Activated effector memory CD4-positive, alpha-beta T cell treated with anti-CD3 and anti-CD28 coated beads, Interleukin-2, amount 50 U/mL, for 16 hours (primary cell): ENCODE measurements around the gene NBPF11.
"Not testable (repeated sequence)": the region's sequence is repeated elsewhere in the genome, so short reads cannot be mapped to it uniquely, and the experiment has no call there.

ENCODE experiments used
- DNase-seq: peaks from one replicate; pipeline ENCODE4 v3.0.0-alpha.2; 2020

Gene NBPF11

GRCh38 chr1:148151911-148152656 is at the start of gene NBPF11:
Gene NBPF11, minus strand, starts transcription at chr1:148152281. Its CDS starts 25,278 bp downstream, at chr1:148127003.
- DNase-seq = peak; percentile 94

- DNase-seq = not testable (repeated sequence)
Measured at GRCh38 chr1:148197396-148197795, 45.3 kb upstream of the NBPF11 start.

GRCh38 chr1:148196949-148197348 is 44.9 kb upstream of the NBPF11 start:
- not testable (repeated sequence) for DNase-seq

- not testable (repeated sequence) for DNase-seq
Measured at GRCh38 chr1:148195115-148195514, 43.0 kb upstream of the NBPF11 start.

GRCh38 chr1:148188768-148189167 is 36.7 kb upstream of the NBPF11 start:
- not testable (repeated sequence) for DNase-seq

GRCh38 chr1:148178682-148179081 is 26.6 kb upstream of the NBPF11 start:
- DNase-seq = not testable (repeated sequence)

GRCh38 chr1:148175414-148175813 is 23.3 kb upstream of the NBPF11 start:
- DNase-seq = not testable (repeated sequence)

GRCh38 chr1:148171995-148172394 is 19.9 kb upstream of the NBPF11 start:
- not testable (repeated sequence) for DNase-seq

- no peak for DNase-seq
Measured at GRCh38 chr1:148166558-148167492, 14.7 kb upstream of the NBPF11 start.

- no peak for DNase-seq
Measured at GRCh38 chr1:148162363-148162762, 10.3 kb upstream of the NBPF11 start.

- no peak for DNase-seq
Measured at GRCh38 chr1:148161053-148161901, 9.2 kb upstream of the NBPF11 start.

GRCh38 chr1:148160343-148161052 is 8.4 kb upstream of the NBPF11 start:
- no peak for DNase-seq

- no peak for DNase-seq
Measured at GRCh38 chr1:148160048-148160342, 7.9 kb upstream of the NBPF11 start.

- DNase-seq = no peak
Measured at GRCh38 chr1:148158341-148159003, 6.4 kb upstream of the NBPF11 start.

- DNase-seq = not testable (repeated sequence)
Measured at GRCh38 chr1:148157803-148158202, 5.7 kb upstream of the NBPF11 start.

- not testable (repeated sequence) for DNase-seq
Measured at GRCh38 chr1:148155494-148156275, 3.6 kb upstream of the NBPF11 start.

- not testable (repeated sequence) for DNase-seq
Measured at GRCh38 chr1:148152795-148153194, 714 bp upstream of the NBPF11 start.

GRCh38 chr1:148151371-148151819 is 686 bp downstream of the NBPF11 start:
- peak; percentile 68 for DNase-seq

- DNase-seq = not testable (repeated sequence)
Measured at GRCh38 chr1:148150945-148151344, 1.1 kb downstream of the NBPF11 start.

GRCh38 chr1:148150014-148150413 is 2.1 kb downstream of the NBPF11 start:
- not testable (repeated sequence) for DNase-seq
